HepG2 (cell line): ENCODE results near the gene SF3A2. TPM values are rescaled to one million over a fixed set of nuclear protein-coding genes. Genes with fewer than 3 reads are reported as not detected.

Experiments
- ATAC-seq: fragments of 200-7000 bp; cut with Tn5 transposase; 3 replicates; pipeline ENCODE4 v1.9.1; 2020; ENCODE audit warnings: mild to moderate bottlenecking, moderate library complexity
- BruUV-seq: library from RNA; stranded (reverse); fragments of 400-500 nt; replicated peaks from 2 replicates; lab custom pipeline; 2021; lab: Mats Ljungman, UMichigan
- CTCF ChIA-PET: fragments of 300-600 bp; formaldehyde crosslinking; extraction: SDS; loops from one replicate; lab custom pipeline; 2021; ENCODE audit warnings: low total read pairs, inconsistent platforms, low intra/inter-chr PET ratio; lab: Yijun Ruan, JAX
- POLR2A ChIA-PET: fragments of 350-600 bp; sonication (Branson Sonifier 250); formaldehyde crosslinking; loops from one replicate; lab custom pipeline; 2020; ENCODE audit warnings: antibody characterized with exemption, inconsistent platforms; lab: Yijun Ruan, JAX
- DNase-seq: peaks from one replicate; pipeline ENCODE4 v3.0.0-alpha.2; 2015; ENCODE audit warnings: low spot score
- FAIRE-seq: peaks from 3 replicates; lab custom pipeline; 2011; peaks lifted over from hg19 to GRCh38; lab: Jason Lieb, UNC
- H2AFZ ChIP-seq: one replicate; pipeline ENCODE4 v1.6.1; 2011; ENCODE audit warnings: low read length, inconsistent platforms
- H3K27ac ChIP-seq: fragments of 300-600 bp; 3 replicates; pipeline ENCODE4 v1.8.0; 2011; ENCODE audit warnings: mixed run types, mild to moderate bottlenecking, mixed read lengths, low read length, inconsistent platforms; ENCODE audit not compliant: insufficient read depth; ENCODE audit errors: extremely low read length
- H3K27me3 ChIP-seq, 2 experiments: fragments of 200-600 bp in 1 of 2; 2 replicates in 1 of 2; 3 replicates in 1 of 2; pipeline versions ENCODE4 v1.6.0 to v1.8.0; 2011; ENCODE audit warnings: low read length in 2 of 2, mild to moderate bottlenecking in 2 of 2, moderate library complexity in 2 of 2, inconsistent platforms in 1 of 2; ENCODE audit not compliant: insufficient read depth in 2 of 2, control insufficient read depth in 1 of 2
- H3K36me3 ChIP-seq, 2 experiments: fragments of 200-600 bp in 1 of 2; replicated peaks in 1 of 2; 2 replicates in 1 of 2; 3 replicates in 1 of 2; pipeline versions ENCODE4 v1.5.1 to v1.8.0; 2011; ENCODE audit warnings: low read length in 2 of 2, inconsistent platforms in 1 of 2; ENCODE audit not compliant: insufficient read depth in 2 of 2, control insufficient read depth in 1 of 2
- H3K4me1 ChIP-seq: 2 replicates; pipeline ENCODE4 v1.5.1; 2012; ENCODE audit warnings: low read length, inconsistent platforms; ENCODE audit not compliant: insufficient read depth
- H3K4me2 ChIP-seq: 2 replicates; pipeline ENCODE4 v1.6.0; 2011; ENCODE audit warnings: low read depth, low read length, inconsistent platforms
- H3K4me3 ChIP-seq, 3 experiments: fragments of 200-600 bp in 1 of 3; sonication (generic), shearing (Covaris generic) in 1 of 3; replicated peaks in 1 of 3; 2 replicates each; pipeline ENCODE4 v1.5.1; 2011 to 2016; ENCODE audit warnings: low read length in 3 of 3, inconsistent platforms in 2 of 3, low read depth in 2 of 3, mild to moderate bottlenecking in 2 of 3, control low read depth in 1 of 3, mixed read lengths in 1 of 3; ENCODE audit not compliant: insufficient read depth in 1 of 3
- H3K79me2 ChIP-seq: one replicate; pipeline ENCODE4 v1.6.1; 2011; ENCODE audit warnings: low read length, inconsistent platforms; ENCODE audit not compliant: insufficient read depth
- H3K9ac ChIP-seq: 2 replicates; pipeline ENCODE4 v1.6.0; 2011; ENCODE audit warnings: mild to moderate bottlenecking, low read depth, low read length, inconsistent platforms; ENCODE audit not compliant: insufficient read depth
- H3K9me3 ChIP-seq: 2 replicates; pipeline ENCODE4 v1.5.1; 2012; ENCODE audit warnings: mild to moderate bottlenecking, low read length
- H4K20me1 ChIP-seq: 2 replicates; pipeline ENCODE4 v1.6.0; 2011; ENCODE audit warnings: inconsistent platforms, mild to moderate bottlenecking, low read length, moderate library complexity; ENCODE audit not compliant: insufficient read depth
- AGO2 ChIP-seq: fragments of 200-400 bp; formaldehyde crosslinking; optimal IDR thresholded peaks from 2 replicates; pipeline ENCODE3; 2017; ENCODE audit warnings: mild to moderate bottlenecking, low read depth, low read length, moderate library complexity
- CTCF ChIP-seq: sonication (generic); formaldehyde crosslinking; IDR thresholded peaks from 2 replicates; pipeline ENCODE4 v1.5.0; 2020; ENCODE audit warnings: mild to moderate bottlenecking, missing genetic modification reagents, moderate library complexity
- HNRNPK ChIP-seq: fragments of 200-400 bp; formaldehyde crosslinking; IDR thresholded peaks from 2 replicates; pipeline ENCODE4 v1.6.1; 2018; ENCODE audit warnings: low read length, low read depth, moderate library complexity, mild to moderate bottlenecking; ENCODE audit not compliant: poor library complexity, severe bottlenecking
- KDM6A ChIP-seq: IDR thresholded peaks from 2 replicates; pipeline ENCODE4 v1.6.1; 2016; ENCODE audit warnings: low read depth
- SMYD3 ChIP-seq: sonication (generic); formaldehyde crosslinking; IDR thresholded peaks from 2 replicates; pipeline ENCODE4 v1.8.1; 2023; ENCODE audit warnings: mild to moderate bottlenecking, missing genetic modification reagents
- WGBS: methylation state at CpG from one replicate; pipeline ENCODE4 v1.1.6; 2017; ENCODE audit warnings: low lambda C conversion rate; 5-methylcytosine and 5-hydroxymethylcytosine counted together
- in situ Hi-C: cut with HindIII; loops from 2 replicates; pipeline ENCODE4 v1.10.0; 2017; ENCODE audit warnings: low pct_unique_long_range_greater_than_20kb; ENCODE audit not compliant: extremely low pct_ligation_motif_present
- intact Hi-C: fragments of 100-400 bp; cut with micrococcal nuclease; formaldehyde crosslinking; loops from one replicate; pipeline ENCODE4 v1.10.0; 2022; ENCODE audit not compliant: unreplicated experiment
- polyA plus RNA-seq, 8 experiments: library from polyadenylated mRNA; depleted of rRNA in 3 of 8; stranded (reverse) in 7 of 8; unstranded in 1 of 8; fragments of >200 nt; fragmentation: Illumina TruSeq in 4 of 8; extraction: Trizol in 4 of 8; gene quantifications; 2 replicates each; pipeline versions ENCODE4 v1.2.1 to v1.2.3, GENCODE V29; 2011 to 2016; ENCODE audit warnings: low read depth in 4 of 8, missing spikeins in 1 of 8, mixed read lengths in 1 of 8; ENCODE audit not compliant: insufficient read depth in 1 of 8
- total RNA-seq, 5 experiments: library from RNA; depleted of rRNA; stranded (reverse); fragments of >200 nt; fragmentation: Illumina TruSeq; extraction: Trizol; gene quantifications; 2 replicates each; pipeline ENCODE4 v1.2.3, GENCODE V29; 2016; ENCODE audit warnings: low read depth in 1 of 5
- TF ChIP-seq, protein P1 (sequence below): sonication (generic); formaldehyde crosslinking; IDR thresholded peaks from 2 replicates; pipeline ENCODE4 v1.4.0; 2020; ENCODE audit warnings: missing genetic modification reagents

Gene SF3A2
- total and polyA plus RNA-seq, 2 of the 13 experiments (the other 11 are each of a cell fraction or from before 2014, with no cell fraction given): 8.6 to 8.8 TPM

- TF ChIP-seq, protein P1, sequence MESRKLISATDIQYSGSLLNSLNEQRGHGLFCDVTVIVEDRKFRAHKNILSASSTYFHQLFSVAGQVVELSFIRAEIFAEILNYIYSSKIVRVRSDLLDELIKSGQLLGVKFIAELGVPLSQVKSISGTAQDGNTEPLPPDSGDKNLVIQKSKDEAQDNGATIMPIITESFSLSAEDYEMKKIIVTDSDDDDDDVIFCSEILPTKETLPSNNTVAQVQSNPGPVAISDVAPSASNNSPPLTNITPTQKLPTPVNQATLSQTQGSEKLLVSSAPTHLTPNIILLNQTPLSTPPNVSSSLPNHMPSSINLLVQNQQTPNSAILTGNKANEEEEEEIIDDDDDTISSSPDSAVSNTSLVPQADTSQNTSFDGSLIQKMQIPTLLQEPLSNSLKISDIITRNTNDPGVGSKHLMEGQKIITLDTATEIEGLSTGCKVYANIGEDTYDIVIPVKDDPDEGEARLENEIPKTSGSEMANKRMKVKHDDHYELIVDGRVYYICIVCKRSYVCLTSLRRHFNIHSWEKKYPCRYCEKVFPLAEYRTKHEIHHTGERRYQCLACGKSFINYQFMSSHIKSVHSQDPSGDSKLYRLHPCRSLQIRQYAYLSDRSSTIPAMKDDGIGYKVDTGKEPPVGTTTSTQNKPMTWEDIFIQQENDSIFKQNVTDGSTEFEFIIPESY (CRISPR knock-in tag): peak; percentile 44; the same call in 1 of the 2 replicates
- TF ChIP-seq SMYD3 (CRISPR knock-in tag): no peak
- TF ChIP-seq CTCF (CRISPR knock-in tag): 0 out of 2 replicates have a peak, but pooled peaks have one; percentile 11
Observed at GRCh38 chr19:2199215-2199614, 37.4 kb upstream of the SF3A2 start (continued).

DNA sequence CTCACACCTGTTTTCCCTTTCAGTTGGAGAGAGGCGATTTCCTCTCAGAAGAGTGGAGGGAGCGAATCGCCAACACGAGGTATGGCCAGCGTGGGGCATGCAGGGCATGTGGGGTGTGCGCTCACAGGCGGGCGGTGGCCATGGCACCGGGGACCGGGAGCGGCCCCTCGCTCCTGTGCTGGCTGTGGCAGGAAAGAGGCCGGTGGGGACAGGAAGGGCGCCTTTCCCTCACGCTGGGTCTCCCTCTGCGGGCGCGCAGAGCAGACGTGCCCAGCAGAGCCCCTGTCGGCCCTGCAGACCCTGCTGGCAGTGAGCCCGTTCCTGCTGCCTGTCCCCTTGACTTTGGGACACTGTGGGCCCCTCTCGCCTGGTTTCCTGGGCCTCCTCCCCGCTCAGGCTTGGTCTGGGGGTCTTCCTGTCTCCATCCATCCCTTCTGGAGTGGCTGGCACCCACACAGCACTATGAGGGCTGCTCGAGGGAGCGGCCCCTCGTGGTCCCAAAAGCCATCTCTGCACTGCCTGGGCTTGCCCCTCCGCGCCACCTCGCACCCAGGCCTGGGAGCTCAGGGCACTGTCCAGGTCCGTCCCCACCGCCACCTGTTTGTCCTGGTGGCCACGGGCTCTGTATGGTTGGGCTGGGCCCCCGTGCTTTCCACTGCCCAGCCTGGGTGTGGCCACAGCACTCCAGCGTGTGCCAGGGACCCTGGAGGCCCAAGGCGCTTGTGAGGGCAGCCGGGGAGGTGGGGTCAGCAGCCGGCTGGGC lies 36.6 kb upstream of the SF3A2 start:
- in situ Hi-C loops: no loop called here

More for the DNA sequence above, 36.6 kb upstream of the SF3A2 start:
- Histone ChIP-seq H2AFZ (no peak overlapping the region), H3K4me1 (no peaks in the 10 kb centered on the region), H3K9me3 (no peaks in the 10 kb centered on the region), H3K4me2 (no peak overlapping the region), H3K79me2 (peaks cover 23% of the 10 kb centered on the region), H3K9ac (no peak overlapping the region), H3K4me3 (no peak overlapping the region), H3K27ac (no peak overlapping the region), H3K27me3 (no peaks in the 10 kb centered on the region), H3K36me3 (peaks cover 30 to 56% of the 10 kb centered on the region in 2 experiments), H4K20me1 (peaks cover 19% of the 10 kb centered on the region; the same call in 1 of the 2 replicates)
- no peak for TF ChIP-seq KDM6A (CRISPR knock-in tag)
- peak; percentile 34 for TF ChIP-seq HNRNPK
- peak; percentile 34 for TF ChIP-seq AGO2
- intact Hi-C loops: no loop called here
- CTCF ChIA-PET: no interaction called here
- FAIRE-seq (no peak), ATAC-seq (no peak), DNase-seq (no peak)
- POLR2A ChIA-PET: interaction anchor here (1.1 kb wide), 1 partner anchor 31 kb away, joined by 3 read pairs; no protein-coding TSS in a partner anchor
- WGBS: over 99% methylated on average over 27 of the region's 37 CpGs
- no TSS peak for BruUV-seq
